Tibial artery (tissue), 4 donors: Measurements from ENCODE around the gene GATAD2A.

ENCODE experiments used
- DNase-seq, 2 donors: peaks; one replicate each; pipeline ENCODE4 v3.0.0-alpha.2; 2019
- H3K27ac ChIP-seq, 2 donors: fragments of 200-600 bp; sonication (generic) in 1 of 2; 1 replicate in 1 of 2; 2 replicates in 1 of 2; pipeline ENCODE4 v1.5.1; 2018 to 2019; ENCODE audit warnings: mild to moderate bottlenecking in 1 of 2
- H3K27me3 ChIP-seq, 2 donors: fragments of 200-600 bp; sonication (generic) in 1 of 2; one replicate each; pipeline versions ENCODE4 v1.5.1 to v1.6.0; 2016 to 2019
- H3K36me3 ChIP-seq, 3 donors: fragments of 200-600 bp; sonication (generic) in 2 of 3; one replicate each; pipeline ENCODE4 v1.5.1; 2016 to 2019; ENCODE audit warnings: mild to moderate bottlenecking in 2 of 3
- H3K4me1 ChIP-seq, 4 donors: fragments of 200-600 bp; sonication (generic) in 2 of 4; 1 replicate in 3 of 4; 2 replicates in 1 of 4; pipeline ENCODE4 v1.5.1; 2016 to 2019
- H3K4me3 ChIP-seq, 2 donors: fragments of 200-600 bp; sonication (generic) in 1 of 2; 1 replicate in 1 of 2; 2 replicates in 1 of 2; pipeline ENCODE4 v1.5.1; 2018 to 2019; ENCODE audit warnings: mild to moderate bottlenecking in 2 of 2
- H3K9me3 ChIP-seq, 3 donors: fragments of 200-600 bp; sonication (generic) in 1 of 3; one replicate each; pipeline ENCODE4 v1.5.1; 2016 to 2019
- CTCF ChIP-seq, 2 experiments: fragments of 200-600 bp in 1 of 2; fragments of 450-650 bp in 1 of 2; IDR thresholded peaks; one replicate each; pipeline ENCODE4 v1.5.1; 2017 to 2019; ENCODE audit warnings: antibody characterized with exemption in 2 of 2, mild to moderate bottlenecking in 1 of 2, moderate library complexity in 1 of 2
- intact Hi-C: fragments of 100-400 bp; cut with DNase I; formaldehyde crosslinking; loops from one replicate; pipeline ENCODE4 v1.15.0; 2023; ENCODE audit warnings: low total_unique reads

GATAD2A gene

GRCh38 chr19:19362075-19362474 is 43.4 kb upstream of the GATAD2A start:
- Histone ChIP-seq H3K27me3 (no peaks in the 10 kb centered on the region), H3K36me3 (peaks cover 0 to 26% (median 12%) of the 10 kb centered on the region in 3 donors), H3K9me3 (no peaks in the 10 kb centered on the region), H3K4me3 (no peak overlapping the region), H3K4me1 (peaks cover 0 to 29% (median 8%) of the 10 kb centered on the region in 4 donors), H3K27ac (no peak overlapping the region)
- no peak for DNase-seq
- TF ChIP-seq CTCF (IDR thresholded peaks at IDR 0.05): no peak
- intact Hi-C loops: no loop called here

- intact Hi-C loops: loop anchor here (2.0 to 5.0 kb wide), 2 partner anchors 41 to 124 kb away; partner anchors contain the start of gene GATAD2A
- Histone ChIP-seq H3K27ac (peak overlapping the region in 1 of 2 donors; percentile 4), H3K4me1 (peaks cover 0 to 19% (median 4%) of the 10 kb centered on the region in 4 donors), H3K36me3 (no peaks in the 10 kb centered on the region), H3K27me3 (no peaks in the 10 kb centered on the region), H3K4me3 (no peak overlapping the region), H3K9me3 (no peaks in the 10 kb centered on the region)
- TF ChIP-seq CTCF (IDR thresholded peaks at IDR 0.05): peak; percentile 89 to 95
- DNase-seq: peak; percentile 55 to 80
Measured at GRCh38 chr19:19366434-19367396, 38.8 kb upstream of the GATAD2A start.

GRCh38 chr19:19368087-19368486 is 37.4 kb upstream of the GATAD2A start:
- Histone ChIP-seq H3K4me1 (peaks cover 0 to 19% (median 4%) of the 10 kb centered on the region in 4 donors), H3K27ac (no peak overlapping the region), H3K27me3 (no peaks in the 10 kb centered on the region), H3K9me3 (no peaks in the 10 kb centered on the region), H3K36me3 (no peaks in the 10 kb centered on the region), H3K4me3 (no peak overlapping the region)
- intact Hi-C loops: loop anchor here (5.0 kb wide), 1 partner anchor 39 kb away; the partner anchor contains the start of gene GATAD2A
- TF ChIP-seq CTCF (IDR thresholded peaks at IDR 0.05): no peak
- DNase-seq: no peak

- no peak for TF ChIP-seq CTCF (IDR thresholded peaks at IDR 0.05)
- Histone ChIP-seq H3K27me3 (no peaks in the 10 kb centered on the region), H3K9me3 (no peaks in the 10 kb centered on the region), H3K4me1 (peaks cover 0 to 6% (median 3%) of the 10 kb centered on the region in 4 donors), H3K4me3 (no peak overlapping the region), H3K36me3 (no peaks in the 10 kb centered on the region), H3K27ac (no peak overlapping the region)
- DNase-seq: no peak
- intact Hi-C loops: no loop called here
Measured at GRCh38 chr19:19371059-19371458, 34.4 kb upstream of the GATAD2A start.

- peaks cover 0 to 6% (median 5%) of the 10 kb centered on the region in 4 donors for H3K4me1 ChIP-seq
- no peak overlapping the region for H3K4me3 ChIP-seq
- peak overlapping the region; percentile 2 to 41 for H3K27ac ChIP-seq
- no peaks in the 10 kb centered on the region for H3K36me3 ChIP-seq
- intact Hi-C loops: no loop called here
- no peaks in the 10 kb centered on the region for H3K27me3 ChIP-seq
- TF ChIP-seq CTCF (IDR thresholded peaks at IDR 0.05): no peak
- H3K9me3 ChIP-seq: no peaks in the 10 kb centered on the region
- DNase-seq: peak in 1 of 2 donors; percentile 68
Measured at GRCh38 chr19:19372656-19373416, 32.6 kb upstream of the GATAD2A start.
